HEK293 (cell line): ENCODE data around the gene SMIM44.

Experiments
- CTCF ChIP-seq: fragments of 450-650 bp; formaldehyde crosslinking; IDR thresholded peaks from 2 replicates; pipeline ENCODE4 v1.5.1; 2016; ENCODE audit warnings: missing biosample characterization, missing genetic modification characterization
- INSM2 ChIP-seq: fragments of 450-650 bp; formaldehyde crosslinking; IDR thresholded peaks from 2 replicates; pipeline ENCODE4 v1.5.1; 2016; ENCODE audit warnings: missing biosample characterization, missing genetic modification characterization
- PRDM4 ChIP-seq: fragments of 450-650 bp; formaldehyde crosslinking; IDR thresholded peaks from 2 replicates; pipeline ENCODE4 v1.5.1; 2017; ENCODE audit warnings: missing biosample characterization, missing genetic modification characterization
- SP2 ChIP-seq: fragments of 450-650 bp; formaldehyde crosslinking; IDR thresholded peaks from 2 replicates; pipeline ENCODE4 v1.5.1; 2016; ENCODE audit warnings: missing biosample characterization, missing genetic modification characterization
- YY1 ChIP-seq: fragments of 450-650 bp; formaldehyde crosslinking; IDR thresholded peaks from 2 replicates; pipeline ENCODE4 v1.5.1; 2018; ENCODE audit warnings: missing biosample characterization, missing genetic modification characterization
- ZBTB21 ChIP-seq: fragments of 450-650 bp; formaldehyde crosslinking; IDR thresholded peaks from 2 replicates; pipeline ENCODE4 v1.5.1; 2017; ENCODE audit warnings: missing biosample characterization, missing genetic modification characterization
- ZNF114 ChIP-seq: fragments of 450-650 bp; formaldehyde crosslinking; IDR thresholded peaks from 2 replicates; pipeline ENCODE4 v1.5.0; 2017; ENCODE audit warnings: missing biosample characterization, missing genetic modification characterization
- ZNF148 ChIP-seq: fragments of 450-650 bp; formaldehyde crosslinking; IDR thresholded peaks from 2 replicates; pipeline ENCODE4 v1.5.0; 2017; ENCODE audit warnings: missing biosample characterization, missing genetic modification characterization, borderline replicate concordance
- ZNF174 ChIP-seq: fragments of 450-650 bp; formaldehyde crosslinking; IDR thresholded peaks from 2 replicates; pipeline ENCODE4 v1.5.0; 2017; ENCODE audit warnings: missing biosample characterization, mild to moderate bottlenecking, missing genetic modification characterization
- ZNF23 ChIP-seq: fragments of 450-650 bp; formaldehyde crosslinking; IDR thresholded peaks from 2 replicates; pipeline ENCODE4 v1.5.1; 2016; ENCODE audit warnings: missing biosample characterization, missing genetic modification characterization, borderline replicate concordance
- ZNF274 ChIP-seq, 2 experiments: fragments of 200-500 bp in 1 of 2; fragments of 450-650 bp in 1 of 2; sonication (Bioruptor generic) in 1 of 2; formaldehyde crosslinking in 1 of 2; IDR thresholded peaks; 2 replicates each; pipeline versions ENCODE4 v1.5.1 to v1.6.1; 2014 to 2016; ENCODE audit warnings: borderline replicate concordance in 1 of 2, inconsistent platforms in 1 of 2, low read length in 1 of 2, missing biosample characterization in 1 of 2, missing genetic modification characterization in 1 of 2
- ZNF398 ChIP-seq: fragments of 450-650 bp; formaldehyde crosslinking; IDR thresholded peaks from 2 replicates; pipeline ENCODE4 v1.5.1; 2017; ENCODE audit warnings: missing biosample characterization, missing genetic modification characterization

- TF ChIP-seq ZNF114 (no peak), CTCF (no peak), ZNF23 (tag by site-specific recombination) (no peak), SP2 (tag by site-specific recombination) (no peak), PRDM4 (tag by site-specific recombination) (no peak), ZBTB21 (no peak), YY1 (tag by site-specific recombination) (no peak), INSM2 (tag by site-specific recombination) (no peak), ZNF174 (tag by site-specific recombination) (no peak), ZNF398 (tag by site-specific recombination) (no peak), ZNF274 (IDR thresholded peaks at IDR 0.05; ENCODE audit: low read length) (no peak), ZNF274 (tag by site-specific recombination; IDR thresholded peaks at IDR 0.05; ENCODE audit: borderline replicate concordance) (no peak), ZNF148 (no peak)
These were observed 33.5 kb upstream of the SMIM44 start for GRCh38 chr19:3516675-3517207.
